MV-4-11 (cell line): ENCODE data around the gene FGF18.
"Not testable (repeated sequence)": the region's sequence is repeated elsewhere in the genome, so short reads cannot be mapped to it uniquely, and the experiment has no call there.

Experiments used
- DNase-seq: peaks from one replicate; lab custom pipeline; 2025; lab: John Stamatoyannopoulos, UW

FGF18 gene

DNA sequence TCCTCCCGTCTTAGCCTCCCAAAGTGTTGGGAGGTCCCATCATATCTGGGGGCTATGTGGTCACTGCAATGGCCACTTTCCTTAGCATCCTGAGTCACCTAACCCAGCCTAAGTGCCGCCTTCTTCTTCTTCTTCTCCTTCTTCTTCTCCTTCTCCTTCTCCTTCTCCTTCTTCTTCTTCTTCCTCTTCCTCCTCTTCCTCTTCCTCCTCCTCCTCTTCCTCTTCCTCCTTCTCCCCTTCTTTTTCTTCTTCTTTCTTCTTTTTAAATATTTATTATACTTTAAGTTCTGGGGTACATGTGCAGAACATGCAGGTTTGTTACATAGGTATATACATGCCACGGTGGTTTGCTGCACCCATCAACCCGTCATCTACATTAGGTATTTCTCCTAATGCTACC, 78.0 kb downstream of the FGF18 start:
- not testable (repeated sequence) for DNase-seq

DNA sequence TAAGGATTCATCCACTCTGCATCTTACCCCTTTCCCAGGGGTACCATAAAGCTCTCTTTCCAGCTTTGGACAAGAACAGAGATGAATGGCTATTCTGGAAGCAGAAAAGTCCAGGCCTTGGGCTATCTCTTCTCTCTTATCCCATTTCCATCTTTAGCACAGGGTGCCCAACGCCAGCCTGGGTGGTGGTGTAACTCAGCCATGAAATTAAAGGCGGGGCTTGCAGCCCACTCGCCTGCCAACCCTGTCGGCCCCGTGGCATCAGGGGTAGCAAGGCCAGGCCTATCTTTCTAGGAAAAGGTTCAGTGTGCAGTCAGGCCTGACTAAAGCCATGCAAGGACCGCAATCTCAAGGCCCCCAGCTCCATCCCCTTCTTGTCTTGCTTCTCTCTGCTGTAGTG, 78.7 kb downstream of the FGF18 start:
- DNase-seq, result no peak

- DNase-seq, result no peak
Measured at GRCh38 chr5:171499611-171500010, 80.2 kb downstream of the FGF18 start.

- DNase-seq, result no peak
Measured at GRCh38 chr5:171505473-171506043, 86.1 kb downstream of the FGF18 start.

GRCh38 chr5:171506951-171507350, 87.5 kb downstream of the FGF18 start:
- no peak for DNase-seq
